AG08396 (cell line): Measurements from ENCODE around the gene RPS6KA2.

Experiments
- DNase-seq: peaks from one replicate; pipeline ENCODE4 v3.0.0; 2012; ENCODE audit warnings: low spot score, mixed read lengths

RPS6KA2 gene

DNA sequence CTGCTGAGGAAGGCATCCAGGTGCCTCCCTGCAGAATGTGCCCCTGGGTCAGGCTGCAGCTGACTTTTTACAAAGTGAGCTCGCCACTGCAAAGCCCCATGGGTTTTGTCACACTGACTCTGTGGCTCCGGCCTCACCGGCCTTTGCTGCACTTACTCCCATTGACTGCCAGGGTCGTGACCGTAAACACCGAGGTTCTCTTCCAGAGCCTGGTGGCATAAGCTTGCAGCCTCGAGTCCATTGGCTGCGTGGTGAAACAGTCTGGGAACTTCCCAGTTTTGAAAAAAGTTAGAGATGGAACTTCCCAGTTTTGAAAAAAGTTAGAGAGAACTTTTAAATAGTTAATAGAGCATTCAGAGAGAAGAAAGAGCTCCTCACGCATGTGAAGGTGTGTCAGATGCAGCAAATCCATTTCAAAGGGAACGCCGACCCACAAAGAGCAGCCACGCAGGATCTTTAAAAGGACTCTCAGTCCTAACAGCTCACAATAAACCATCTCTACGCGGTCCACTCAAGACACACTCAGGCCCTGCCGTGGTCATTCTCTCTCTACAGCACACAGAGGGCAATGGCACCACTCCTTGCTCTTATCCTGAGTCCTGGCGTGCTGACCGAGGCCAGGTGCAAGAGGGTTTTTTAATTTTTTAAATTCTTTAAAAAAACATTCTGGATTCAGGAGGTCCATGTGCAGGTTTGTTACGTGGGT lies 53.4 kb downstream of the RPS6KA2 start:
- DNase-seq: no peak

DNA sequence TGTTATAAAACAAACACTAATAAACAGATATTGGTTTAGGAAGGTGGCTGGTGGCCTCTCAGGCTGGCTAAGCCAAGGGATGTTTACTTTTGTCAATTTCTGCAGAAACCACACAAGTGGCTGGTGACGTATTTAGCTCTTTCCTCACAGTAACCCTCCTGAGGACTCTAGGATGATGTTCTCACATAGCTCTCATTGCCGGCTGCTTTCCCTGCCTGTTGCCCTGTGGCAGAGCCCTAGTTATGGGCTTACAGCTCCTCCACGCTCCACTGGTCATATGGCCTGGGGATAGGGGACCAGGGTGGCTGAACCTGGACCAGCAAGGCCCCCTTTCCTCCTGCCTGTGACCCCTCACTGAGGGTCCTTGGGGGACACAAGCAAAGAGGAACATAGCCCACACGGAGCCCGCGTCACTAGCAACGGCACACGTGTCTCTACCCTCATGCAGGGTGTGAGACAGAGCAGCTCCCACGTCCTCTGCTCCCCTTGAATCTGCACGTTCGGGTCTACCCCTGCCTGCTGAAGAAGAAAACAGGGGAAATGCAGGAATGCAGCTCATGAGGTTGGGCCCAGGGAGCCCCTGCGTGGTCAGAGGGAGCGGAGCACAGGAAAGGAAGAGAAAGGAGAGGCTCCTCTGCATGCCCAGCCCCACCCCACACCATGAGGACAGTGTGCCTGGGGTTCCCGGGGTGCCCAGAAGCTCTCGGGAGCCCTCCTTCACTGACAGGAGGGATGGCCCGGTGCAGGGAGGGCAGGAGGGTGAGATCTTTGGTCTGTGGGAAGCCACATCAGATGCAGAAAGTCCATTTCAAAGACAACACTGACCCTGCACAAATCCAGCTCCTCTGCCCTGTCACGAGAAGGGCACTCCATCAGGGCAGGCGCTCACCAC lies 54.4 kb downstream of the RPS6KA2 start:
- peak; percentile 82 for DNase-seq

DNA sequence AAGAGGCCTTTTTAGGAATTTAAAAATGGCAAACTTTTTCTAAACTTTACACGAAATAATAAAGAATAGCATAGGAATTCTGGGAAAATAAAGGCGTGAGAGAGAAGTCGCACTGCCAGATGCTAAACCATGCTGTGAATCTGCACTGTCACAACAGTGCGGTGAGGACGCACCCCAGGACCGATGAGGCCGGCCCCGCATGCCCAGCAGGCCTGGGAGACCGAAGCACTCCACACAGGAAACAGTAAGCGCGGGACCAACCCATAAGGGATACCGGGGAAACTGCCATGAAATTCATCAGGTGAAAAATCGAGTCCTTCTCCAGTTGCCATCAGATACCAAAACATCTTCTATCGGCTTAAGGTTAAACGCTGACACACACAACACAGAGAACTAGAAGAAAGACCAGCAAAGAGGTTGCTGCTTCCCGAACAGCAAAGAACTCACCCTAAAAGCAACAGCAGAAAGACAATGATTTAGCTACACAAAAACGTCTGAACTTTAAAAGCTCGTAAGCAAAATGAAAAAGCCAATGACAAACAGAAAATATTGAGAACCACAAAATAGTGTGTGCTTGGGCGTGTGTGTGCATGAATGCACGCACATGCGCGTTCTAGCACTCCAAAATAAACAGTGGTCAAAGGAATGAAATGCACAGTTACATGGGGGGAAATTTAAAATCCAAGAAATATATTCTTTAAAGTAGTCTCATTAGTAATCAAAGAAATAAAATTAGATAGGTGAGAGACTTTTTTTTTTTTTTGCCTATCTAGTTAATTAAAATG lies 55.9 kb downstream of the RPS6KA2 start:
- DNase-seq: no peak

DNA sequence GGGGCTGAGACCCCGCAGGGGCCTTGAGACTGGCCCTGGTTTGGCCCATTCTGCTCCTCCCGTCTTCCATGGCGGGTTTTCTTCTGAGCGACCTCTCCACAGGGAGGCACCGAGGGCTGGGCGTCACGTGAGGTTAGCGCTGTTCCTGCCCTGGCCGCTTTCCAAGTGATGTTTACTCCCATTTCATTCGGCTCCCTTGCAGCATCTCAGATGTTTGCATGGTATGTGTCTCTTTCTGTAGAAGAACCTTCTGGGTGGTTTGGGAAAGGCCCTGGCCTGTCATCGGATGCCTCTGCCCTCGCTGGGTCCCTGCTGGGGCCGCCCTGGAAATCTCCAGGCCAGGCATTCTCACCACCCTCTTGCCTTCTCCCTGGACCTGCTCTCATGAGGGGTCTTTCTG lies 57.8 kb downstream of the RPS6KA2 start:
- no peak for DNase-seq

DNA sequence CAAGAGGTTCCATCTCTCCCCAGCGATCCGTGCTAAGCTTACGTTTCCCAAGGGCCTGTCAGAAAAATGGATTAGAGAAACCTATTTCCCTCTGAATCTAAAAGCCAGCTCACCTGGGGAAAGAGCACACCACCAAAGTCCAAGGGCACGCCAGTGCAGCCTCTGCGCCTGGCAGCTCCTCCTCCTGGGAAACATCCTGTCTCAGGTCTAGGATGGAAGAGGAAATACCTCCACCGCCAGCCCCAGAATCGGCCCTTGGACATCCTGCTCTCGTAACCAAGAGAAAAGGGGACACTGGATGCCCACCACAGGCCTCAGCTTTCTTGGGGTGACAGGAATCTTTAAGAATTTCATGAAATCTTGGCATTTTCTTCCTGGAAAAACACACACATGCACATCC lies 59.2 kb downstream of the RPS6KA2 start:
- no peak for DNase-seq

DNA sequence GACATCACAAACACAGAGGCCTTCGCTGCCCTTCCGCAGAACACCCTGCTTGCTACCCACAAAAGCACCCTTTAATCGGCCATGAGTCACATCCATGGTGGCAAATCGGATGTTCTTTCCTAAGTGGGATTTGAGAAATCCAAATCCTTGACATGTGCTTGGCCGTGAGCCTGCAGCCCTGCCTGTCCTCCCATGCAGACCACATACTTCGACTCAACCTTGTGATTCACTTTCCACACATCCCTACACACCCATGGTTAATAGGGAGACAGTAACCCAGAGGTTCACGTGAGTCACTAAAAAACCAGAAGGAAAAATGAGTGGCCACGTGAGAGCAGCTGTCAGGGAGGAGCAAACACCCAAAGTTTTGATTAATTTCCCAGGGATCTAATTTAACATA lies 59.9 kb downstream of the RPS6KA2 start:
- DNase-seq: peak; percentile 81

DNA sequence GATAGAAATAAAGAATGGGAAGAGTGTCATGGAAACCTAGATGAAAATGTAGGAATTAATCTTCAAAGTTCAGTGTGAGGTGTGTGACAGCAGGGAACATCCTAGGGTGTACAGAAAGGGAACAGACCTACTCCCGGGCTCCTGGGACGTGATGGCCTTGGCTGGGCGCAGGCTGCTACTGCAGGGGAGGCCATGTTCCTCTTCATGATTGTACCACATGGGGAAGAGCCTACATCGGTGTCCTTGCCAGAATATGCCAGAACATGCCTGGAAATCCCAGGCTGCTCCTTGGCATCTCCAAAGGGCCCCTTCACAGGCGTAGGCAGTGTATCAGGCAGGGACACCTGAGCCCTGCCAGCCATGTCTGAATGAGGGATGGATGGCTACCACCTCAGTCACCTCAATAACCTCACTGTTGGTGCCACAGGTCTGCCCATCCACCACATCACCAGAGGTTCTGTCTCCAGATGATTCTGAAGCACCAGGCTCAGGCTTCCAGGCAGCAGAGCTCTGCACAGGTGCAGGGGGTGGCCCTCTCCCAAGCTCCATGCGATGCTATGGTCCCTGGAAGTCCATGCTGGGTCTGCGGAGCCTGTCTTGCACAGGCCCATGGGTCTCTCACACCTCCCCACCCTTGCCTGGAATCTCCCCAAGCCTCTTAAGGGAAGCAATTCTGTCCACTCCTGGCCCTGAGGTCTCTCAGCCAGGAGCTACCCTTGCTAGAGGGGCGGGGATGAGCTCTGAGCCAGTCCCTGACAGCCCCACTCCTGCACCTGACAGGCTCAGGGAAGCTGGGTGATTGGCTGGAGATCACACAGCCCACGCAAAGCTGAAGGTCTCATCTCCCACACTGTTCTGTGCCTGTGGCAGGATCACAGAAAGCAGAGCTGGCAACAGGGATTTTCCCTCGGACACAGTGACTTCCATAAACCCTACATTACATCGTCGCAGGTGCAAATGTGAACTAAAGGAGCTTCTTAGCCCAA lies 60.7 kb downstream of the RPS6KA2 start:
- no peak for DNase-seq

DNA sequence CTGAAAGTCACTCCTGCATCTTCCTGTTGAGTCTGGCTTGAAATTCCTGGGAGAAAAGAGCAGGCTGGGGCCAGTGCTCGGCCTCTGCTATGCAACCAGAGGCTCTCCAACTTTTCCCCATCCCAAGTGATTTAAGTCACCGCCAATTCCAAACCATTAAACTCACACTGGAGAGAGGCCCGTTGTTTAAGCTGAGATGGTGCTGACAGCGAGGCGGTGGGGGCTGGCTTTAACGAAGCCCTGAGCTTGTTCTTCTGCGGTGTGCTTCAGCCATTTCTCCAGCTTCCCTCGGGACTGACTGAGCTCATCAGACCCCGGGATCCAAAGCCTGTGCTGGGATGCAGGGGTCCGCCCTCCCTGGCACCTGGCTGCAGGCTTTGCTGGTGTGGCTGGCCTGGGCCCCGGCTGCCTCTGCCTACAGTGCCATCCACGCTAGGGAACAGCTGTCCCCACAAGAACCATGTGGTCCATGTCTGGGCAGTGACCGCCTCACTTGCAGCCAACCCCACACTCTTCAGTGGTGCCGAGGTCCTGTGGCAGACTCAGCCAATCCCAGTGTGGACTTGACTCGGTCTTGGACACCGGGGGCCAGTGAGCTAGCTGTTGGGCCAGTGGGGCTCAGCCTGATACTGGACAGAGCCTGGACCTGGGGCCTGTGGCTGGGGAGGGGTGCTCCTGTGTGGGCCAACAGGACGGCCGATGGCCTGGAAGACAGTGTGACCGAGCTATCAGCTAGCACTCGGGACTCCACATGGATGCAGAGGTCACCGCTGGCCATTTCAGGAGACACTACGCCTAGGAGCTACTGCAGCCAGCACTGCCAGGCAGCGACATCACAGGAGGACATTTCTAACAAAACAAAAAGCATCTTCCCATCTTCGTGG lies 61.7 kb downstream of the RPS6KA2 start:
- DNase-seq: no peak

DNA sequence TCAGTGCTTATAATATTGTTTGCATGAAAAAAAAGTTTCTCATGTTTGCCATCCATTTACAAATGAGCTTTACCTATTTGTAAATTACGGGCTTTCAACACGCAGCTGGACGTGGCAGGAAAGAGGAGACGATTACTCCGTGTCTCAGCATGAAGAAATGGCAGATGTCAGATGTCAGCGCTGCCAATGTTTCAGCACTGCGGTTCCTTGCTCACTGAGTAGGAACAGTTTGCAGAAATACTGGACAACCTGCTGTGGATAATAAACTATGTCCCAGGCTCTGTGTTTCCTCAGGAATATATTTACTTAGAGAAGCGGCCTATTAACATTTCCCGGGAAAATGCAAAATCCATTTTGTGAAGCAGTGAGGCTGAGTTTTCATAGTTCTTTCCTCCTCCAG lies 63.2 kb downstream of the RPS6KA2 start:
- DNase-seq: no peak

DNA sequence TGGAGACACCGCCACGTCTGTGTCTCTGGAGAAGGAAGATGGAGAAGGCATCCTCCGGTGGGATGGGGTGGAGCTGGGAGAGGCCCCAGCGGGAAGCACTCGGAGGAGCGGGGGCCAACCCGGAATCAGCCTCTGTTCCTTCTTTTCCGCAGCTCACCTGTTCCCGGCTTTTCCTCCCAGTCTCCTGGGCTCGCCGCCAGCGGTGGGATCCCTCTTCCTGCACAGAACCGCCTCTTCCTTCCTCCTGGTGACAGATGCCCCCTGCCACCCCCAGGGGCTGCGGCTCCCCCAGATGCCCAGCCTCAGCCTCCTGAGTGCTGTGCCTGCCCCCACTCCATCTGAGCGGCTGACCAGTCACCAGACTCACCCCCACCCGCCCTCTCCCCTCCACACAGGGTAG lies 63.9 kb downstream of the RPS6KA2 start:
- DNase-seq: no peak

DNA sequence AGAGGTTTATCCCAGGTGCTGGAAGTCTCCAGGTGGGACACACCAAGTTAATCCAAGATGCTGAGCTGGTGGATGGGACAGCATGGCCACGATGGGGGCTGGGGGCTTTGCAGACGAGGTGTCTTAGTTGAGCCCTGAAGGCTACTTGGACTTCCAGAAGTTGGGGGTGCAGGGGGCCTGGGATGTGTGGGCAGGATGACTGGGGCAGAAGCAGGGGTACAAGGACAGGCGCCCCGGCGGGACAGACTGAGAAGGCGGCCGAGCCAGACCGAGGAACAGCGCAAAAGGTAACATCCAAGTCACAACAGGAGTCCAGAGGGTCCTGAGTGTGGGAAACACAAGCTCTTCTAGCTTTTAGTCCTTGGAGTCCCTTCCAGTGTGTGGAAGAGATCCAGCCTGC lies 64.3 kb downstream of the RPS6KA2 start:
- no peak for DNase-seq

DNA sequence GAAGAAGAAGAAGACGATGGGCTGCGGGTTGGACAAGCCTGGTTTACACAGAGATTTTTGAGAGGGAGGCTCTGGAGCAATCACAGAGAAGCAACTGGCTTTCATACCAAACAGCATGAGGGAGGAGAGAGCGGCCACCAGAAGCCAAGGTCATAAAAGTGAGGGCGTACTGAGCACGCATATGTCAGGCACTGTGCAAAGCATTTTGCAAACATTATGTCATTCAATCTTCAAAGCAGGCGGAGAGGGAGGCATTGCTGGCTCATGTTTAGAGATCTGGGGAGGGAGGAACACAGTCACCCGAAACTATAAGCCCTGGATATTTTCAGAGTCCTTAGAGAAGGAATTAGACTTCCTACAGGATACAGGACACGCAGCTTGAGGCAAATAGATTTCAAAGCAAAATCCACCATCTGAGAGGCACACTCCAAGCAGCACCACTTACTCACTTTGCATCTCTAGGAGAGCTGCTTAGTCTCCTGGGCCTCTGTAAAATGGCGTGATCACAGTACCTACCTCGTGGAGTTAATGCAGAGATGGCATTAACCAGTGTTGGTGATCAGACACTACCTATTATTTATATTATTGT lies 65.2 kb downstream of the RPS6KA2 start:
- peak; percentile 64 for DNase-seq

DNA sequence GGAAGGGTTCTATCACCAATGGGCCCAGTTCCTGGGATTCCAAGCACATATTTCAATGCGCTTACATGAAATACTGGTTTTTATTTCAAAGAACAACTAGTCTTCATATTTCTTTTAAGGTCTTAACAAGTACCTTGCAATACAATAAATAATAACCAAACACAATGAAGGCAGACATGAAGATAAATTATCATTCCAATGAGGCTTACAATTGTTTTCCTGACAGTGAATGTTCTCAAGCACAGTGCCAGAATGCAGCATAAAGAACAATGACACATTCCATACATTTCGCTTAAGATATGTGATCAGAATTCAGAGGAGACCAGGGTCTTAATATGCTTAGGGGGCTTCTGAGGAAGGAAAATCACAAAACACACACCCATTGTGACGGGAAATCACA lies 66.8 kb downstream of the RPS6KA2 start:
- no peak for DNase-seq

DNA sequence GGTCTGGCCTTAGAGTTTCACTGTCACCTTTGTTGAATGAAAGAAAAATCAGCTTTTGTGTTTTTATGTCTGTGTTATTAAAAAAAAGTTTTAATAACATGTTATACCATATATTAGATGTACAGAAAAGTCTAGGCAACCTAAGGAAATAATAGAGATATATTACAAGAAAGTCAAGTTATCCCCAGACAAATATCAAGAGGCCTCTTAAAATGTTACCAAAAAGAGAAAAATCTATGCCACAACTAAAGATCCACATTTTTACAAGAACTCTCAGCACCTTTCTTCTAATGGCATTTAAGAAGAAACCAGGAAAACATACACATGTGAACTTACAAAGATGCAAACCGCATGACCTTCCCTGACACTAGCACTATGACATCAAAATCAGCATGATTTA lies 67.4 kb downstream of the RPS6KA2 start:
- DNase-seq: no peak

DNA sequence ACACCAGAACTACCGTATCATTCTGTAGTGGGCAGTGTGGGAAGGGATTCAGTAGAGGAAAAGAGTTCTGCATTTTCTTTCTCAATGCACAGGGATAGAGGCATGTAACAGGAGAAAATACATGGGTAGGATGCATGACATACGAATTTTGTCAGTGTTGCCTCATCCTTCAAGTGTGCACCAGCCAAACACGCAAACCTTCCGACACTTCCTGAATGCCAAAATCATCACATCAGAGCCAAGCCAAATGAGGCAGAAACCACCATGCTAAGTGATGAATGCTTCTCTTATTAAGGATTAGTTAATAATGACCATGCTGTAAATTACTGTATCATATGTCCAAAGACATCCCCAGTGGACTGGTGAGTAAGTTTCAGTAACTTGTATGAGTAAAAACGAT lies 67.8 kb downstream of the RPS6KA2 start:
- no peak for DNase-seq

DNA sequence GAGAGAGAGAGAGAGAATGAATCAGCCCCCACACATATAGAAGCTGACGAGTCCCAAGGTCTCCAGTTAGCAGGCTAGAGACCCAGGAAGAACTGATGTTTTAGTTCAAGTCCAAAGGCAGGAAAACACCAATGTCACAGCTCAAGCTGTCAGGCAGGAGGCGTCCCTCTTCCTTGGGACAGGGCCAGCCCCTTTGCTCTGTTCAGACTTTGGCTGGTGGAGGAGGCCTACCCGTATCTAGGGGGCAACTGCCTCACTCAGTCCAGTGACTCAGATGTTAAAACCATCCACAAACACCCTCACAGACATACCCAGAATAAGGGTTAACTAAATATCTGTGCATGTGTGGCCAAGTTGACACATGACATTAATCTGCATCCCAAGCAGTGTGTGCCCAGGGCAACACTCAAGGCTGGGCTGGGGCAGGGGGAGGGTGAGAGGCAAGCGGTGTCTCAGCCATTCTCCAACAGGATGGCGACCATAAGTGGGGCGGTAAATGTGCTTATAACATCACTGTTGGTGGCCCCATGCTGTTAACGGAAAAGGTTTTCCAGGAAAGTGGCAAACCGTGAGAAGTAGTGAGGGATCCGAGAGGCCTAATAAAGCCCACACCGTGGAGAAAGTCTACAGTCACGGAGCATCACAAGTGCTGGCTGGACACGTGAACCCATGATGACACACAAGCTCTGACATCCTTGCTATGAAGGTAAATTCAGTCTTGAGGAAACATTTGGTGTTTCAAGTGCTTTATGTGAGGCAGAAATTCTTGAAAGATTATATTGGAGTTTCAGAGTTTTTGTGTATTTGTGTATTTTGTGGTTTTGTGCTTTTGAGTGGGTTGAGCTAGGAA lies 68.7 kb downstream of the RPS6KA2 start:
- DNase-seq: no peak

DNA sequence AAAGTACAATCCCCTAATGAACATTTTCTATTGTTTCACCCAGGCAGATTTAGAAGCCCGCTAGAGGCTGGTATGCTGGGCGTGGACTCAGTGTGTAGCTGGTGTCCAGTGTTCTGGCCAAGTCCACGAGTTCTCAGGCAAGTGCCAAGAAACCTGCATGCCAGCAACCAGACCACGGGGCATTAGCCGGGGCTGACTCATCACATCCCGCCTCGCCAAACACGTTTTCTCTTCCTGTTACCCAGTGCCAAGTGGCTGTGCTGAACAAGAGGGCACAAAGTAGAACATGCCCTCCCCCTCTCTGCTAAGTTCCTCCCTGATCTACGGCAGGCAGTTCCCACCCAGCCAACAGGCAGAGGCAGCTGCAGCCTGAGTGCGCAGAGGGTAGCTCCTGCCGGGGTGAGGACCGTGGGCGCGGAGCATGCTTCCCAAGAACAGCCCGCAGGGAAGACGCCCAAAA lies 70.2 kb downstream of the RPS6KA2 start:
- DNase-seq: peak; percentile 77

DNA sequence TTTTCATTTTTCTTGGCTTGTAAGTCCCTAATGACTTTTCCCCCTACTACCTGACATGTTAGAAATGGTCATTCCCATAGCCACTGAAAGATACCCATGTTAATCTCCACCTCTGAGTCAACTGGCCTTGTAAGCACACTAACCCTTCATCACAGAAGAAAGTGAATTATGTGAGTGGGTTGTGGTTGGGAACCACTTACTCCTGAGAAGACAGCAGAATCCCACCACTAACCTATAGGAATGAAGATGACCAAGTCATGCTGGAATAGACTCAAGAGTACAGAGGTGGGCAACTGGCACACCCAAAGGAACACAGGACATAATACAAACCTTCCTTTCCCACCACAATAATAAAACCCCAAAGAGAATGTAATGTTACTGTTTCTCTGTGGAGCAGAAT lies 70.7 kb downstream of the RPS6KA2 start:
- no peak for DNase-seq

DNA sequence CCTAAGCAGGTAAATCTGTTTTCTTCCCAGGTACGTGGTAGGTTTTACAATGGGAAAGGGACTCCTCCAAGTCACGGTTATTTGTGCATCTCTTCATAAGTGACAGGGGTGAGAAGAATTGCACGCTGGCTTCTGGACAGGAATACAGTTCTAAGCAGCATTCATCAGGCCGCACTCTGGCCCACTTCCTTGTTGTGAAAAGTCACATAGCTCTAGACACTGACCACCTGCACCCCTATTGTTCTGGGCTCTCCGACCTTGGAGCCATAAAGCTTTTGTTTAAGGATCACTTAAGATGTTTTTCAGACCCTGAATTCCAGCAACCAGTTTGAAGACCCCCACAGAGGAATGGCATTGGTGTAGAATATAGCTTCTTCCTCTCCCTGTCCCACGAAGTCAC lies 72.0 kb downstream of the RPS6KA2 start:
- no peak for DNase-seq
